ENCODE results near the gene DACH1.
A peak's percentile ranks its signal among the peaks of the same experiment; 100 is the strongest.
"Not testable (repeated sequence)": the region's sequence is repeated elsewhere in the genome, so short reads cannot be mapped to it uniquely, and the experiment has no call there.

The DACH1 gene

DNA sequence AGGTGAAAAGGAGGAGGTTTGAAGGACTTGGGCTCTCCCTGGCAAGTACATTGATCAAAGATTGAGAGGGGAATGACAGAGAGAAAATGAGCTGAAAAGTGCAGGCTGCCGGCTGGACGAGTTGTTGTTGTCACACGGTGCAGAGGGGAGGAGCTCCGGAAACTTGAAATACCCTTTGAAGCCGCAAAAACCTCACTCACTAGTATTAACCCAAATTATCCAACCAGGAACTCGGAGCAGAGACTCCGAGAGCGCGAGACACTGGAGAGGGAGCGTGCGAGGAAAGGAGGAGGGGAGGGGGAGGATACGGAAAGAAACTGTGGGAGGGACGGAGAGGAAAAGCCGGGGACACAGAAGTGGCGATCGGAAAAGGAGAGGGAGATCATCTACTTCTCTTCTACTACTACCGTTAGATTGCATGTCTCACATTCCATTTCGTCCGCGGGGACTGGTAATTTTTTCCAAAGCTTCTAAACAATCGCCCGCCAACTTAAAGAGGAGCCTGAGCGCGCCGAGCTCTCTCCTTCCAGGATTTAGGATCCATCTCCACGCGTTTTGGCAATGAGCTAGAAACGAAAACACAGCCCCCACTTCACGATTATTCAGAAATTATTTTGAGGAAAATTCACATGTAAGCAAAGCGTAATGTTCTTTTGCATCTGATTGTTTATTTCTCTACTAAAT is at the start of gene DACH1:
Gene DACH1 (minus strand): TSS at position 74 of the 684 bp plus-strand sequence.
- no peak for DNase-seq (ENCODE audit: low read depth)

GRCh38 chr13:71913717-71914116 is 46.7 kb upstream of the DACH1 start:
- DNase-seq (ENCODE audit: low read depth), result no peak

DNA sequence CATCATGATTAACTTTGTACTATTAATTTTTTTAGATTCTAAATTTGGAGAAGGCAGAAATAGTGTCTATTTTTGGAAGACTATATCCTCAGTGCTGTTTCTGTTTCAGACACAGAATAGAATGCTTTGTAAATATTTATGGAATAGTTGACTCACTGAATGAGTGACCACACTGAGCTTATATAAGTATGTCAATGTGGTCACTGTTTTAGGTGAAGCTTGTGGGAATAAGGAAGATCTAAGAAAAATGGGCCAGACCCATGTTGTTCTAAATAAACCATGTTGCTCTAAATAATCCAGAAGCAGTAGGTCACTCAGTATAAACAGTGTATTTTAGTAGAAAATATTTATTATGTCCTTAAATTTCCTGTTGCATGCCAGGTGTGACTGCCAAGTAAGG is 45.5 kb upstream of the DACH1 start:
- peak; percentile 1 for DNase-seq (ENCODE audit: low read depth)

DNA sequence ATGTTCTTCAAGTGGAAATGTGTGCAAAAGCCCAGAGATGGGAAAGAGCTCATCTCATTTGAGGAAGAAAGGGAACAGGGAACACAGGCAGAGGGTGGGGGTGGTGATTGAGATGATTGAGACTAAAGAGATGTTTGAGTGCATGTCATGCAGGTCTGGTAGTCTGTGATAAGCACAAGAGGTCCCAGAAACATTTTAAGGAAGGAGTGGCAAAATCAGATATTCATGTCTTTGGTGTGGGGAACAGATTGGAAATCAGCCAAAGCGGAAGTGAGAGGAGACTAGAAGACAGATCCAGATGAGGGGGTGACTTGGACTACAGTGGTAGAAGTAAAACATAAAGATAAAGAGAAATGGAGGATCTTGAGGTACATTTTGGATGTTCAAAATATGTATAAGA is 39.4 kb upstream of the DACH1 start:
- no peak for DNase-seq (ENCODE audit: low read depth)

- no peak for DNase-seq (ENCODE audit: low read depth)
Measured at GRCh38 chr13:71902676-71903075, 35.7 kb upstream of the DACH1 start.

DNA sequence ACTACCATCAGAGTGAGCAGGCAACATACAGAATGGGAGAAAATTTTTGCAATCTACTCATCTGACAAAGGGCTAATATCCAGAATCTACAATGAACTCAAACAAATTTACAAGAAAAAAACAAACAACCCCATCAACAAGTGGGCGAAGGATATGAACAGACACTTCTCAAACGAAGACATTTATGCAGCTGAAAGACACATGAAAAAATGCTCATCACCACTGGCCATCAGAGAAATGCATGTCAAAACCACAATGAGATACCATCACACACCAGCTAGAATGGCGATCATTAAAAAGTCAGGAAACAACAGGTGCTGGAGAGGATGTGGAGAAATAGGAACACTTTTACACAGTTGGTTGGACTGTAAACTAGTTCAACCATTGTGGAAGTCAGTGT is 26.5 kb upstream of the DACH1 start:
- DNase-seq (ENCODE audit: low read depth), result not testable (repeated sequence)

DNA sequence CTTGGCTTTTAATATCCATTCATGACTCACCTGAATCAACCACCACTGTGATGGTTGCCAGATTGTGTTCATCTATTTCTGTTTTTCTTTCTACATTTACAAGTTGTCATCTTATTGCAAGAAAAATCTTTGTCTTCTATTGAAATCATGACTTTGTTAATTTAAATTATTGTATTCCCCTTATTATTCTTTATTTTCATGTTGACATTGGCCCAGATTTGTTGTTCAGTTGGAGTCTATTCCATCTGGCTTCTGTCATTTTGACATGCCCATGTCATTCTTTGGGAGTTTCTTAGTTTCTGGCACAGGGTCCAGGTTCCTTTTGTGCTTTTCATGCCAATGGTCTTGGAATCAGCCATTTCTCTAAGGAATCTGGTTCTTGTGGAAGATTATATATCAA is 19.9 kb upstream of the DACH1 start:
- no peak for DNase-seq (ENCODE audit: low read depth)

- DNase-seq (ENCODE audit: low read depth), result no peak
Measured at GRCh38 chr13:71882120-71882519, 15.1 kb upstream of the DACH1 start.

DNA sequence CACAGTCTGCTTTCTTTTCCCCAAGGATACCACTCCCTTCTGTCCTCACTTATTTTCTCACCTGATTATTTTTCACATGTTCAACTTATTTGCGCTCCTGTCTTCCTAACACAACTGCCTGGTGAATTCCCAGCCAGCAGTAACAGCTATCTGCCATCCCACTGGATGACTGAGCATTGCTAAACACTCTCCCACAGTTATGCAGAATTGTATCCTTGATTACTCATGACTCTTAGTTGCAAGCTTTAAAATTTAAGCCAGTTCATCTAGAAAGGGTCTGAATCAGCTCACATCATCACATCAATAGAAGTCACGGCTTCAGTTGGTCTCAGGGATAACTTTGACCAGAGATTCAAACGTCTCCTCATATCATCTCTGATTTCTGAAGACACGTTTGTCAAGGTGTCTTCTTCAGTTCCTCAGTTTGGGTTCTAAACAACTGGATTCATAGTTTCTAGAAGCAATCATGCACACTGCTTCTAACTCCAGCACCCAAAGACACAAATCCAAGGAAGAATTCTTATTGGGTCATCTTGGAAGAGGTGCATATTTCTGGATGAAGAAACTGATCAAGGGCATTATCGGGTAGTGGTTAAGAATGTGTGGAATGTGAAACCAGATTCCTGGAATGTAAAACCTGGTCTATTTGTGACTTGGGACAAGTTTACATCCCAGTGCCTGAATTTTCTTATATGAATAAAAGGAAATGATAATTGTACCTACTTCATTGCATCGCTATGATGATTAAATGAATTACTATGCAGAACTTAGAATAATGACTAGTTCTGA is 13.9 kb upstream of the DACH1 start:
- DNase-seq (ENCODE audit: low read depth), result no peak

DNA sequence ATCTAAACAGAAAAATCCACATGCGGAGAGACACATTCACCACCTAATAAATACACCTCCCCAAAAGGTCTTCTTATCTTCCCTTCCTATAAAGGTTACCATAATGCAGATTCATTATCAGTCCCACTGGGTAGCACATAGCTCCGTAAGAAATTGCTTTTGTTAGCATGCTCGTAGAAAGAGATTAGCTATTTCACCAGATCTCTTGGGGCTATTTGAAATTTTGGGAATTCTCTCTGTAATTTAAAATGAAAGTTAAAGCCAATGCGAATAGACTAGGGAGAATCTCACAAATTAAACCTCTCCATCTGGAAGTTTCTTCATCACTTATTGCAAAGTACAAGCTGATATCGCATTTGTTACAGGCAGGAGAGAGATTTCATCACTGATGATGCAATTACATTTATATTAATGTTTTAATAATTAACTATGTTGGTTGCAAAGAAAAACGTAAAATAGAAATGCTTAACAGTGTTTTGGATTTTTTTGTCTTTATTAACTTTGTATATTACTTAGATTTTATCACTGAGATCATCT is 12.9 kb upstream of the DACH1 start:
- no peak for DNase-seq (ENCODE audit: low read depth)

GRCh38 chr13:71879129-71879535 is 12.1 kb upstream of the DACH1 start:
- DNase-seq (ENCODE audit: low read depth), result no peak

DNA sequence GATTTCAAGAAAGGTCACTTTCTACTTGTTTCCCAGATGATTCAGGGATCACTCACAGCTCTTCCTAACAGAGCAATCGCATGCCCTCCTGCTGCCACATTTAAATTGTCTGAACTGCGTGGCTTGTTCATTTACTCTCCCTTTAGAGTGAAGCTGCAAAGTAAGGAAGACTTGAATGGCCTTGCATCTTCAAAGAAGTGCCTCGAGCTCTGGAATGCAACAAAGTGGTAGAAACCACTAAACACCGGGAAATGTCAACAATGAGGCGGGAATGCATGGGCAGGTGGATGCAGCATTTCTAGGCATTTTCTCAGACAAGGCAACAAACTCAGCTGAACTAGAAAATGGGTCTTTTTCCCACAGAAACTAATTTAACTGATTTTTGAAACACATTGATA is 10.3 kb upstream of the DACH1 start:
- no peak for DNase-seq (ENCODE audit: low read depth)

- DNase-seq (ENCODE audit: low read depth), result no peak
Measured at GRCh38 chr13:71876648-71877255, 9.7 kb upstream of the DACH1 start.

- DNase-seq (ENCODE audit: low read depth), result no peak
Measured at GRCh38 chr13:71875823-71876222, 8.8 kb upstream of the DACH1 start.

DNA sequence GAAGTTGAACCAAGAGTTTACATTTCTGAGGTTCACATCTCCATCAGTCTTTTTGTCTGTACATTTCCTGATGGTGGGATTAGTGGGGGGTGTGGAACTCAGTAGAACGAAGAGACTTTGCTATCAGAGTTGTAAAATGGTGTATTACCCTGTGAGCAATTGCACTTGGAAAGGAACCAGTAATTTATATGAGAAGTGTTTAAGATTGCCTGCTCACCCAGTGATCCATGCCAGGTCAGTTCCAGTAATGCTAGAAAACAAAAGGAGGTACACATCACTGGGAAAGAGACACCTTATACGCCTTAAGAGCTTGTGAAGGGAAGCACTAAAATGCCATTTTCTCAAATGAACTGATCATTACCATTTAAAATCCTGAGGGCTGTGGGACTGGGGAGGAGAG is 7.5 kb upstream of the DACH1 start:
- no peak for DNase-seq (ENCODE audit: low read depth)

DNA sequence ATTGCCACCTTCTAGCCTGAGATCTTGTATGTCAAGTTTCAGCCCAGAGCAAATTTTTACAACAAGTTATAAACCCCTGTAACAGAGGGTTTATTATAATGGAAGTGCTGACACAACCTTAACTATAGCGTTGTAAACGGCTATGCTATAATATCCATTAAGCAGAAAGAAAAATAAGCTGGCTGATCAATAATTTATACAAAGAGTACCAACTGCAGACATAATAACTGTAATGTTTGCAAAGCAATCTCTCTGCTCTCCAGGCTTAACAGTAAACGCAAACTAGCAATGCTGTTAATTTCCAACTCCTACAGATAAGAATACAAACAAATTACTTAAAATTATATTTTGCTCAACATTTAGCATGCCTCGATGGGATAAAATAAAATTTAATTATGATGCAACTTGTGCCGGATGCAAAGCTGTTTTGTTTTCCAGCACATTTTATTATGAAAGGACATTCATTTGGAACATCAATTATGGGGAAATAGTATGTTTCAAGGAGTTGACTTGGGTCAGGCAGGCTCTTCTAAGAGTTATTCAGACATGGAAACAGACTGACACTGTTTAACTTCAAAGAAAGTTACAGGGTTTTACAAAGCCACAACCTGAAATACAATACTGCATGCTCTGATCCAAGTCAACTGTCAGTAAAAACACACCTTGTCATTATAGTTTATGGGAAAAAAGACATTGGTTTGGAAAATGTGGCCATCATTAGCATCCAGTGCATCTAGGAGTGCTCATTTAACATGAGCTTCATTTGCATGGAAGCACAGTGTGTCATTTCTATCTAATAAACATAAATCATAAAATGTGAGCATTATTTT is 6.6 kb upstream of the DACH1 start:
- DNase-seq (ENCODE audit: low read depth), result no peak

DNA sequence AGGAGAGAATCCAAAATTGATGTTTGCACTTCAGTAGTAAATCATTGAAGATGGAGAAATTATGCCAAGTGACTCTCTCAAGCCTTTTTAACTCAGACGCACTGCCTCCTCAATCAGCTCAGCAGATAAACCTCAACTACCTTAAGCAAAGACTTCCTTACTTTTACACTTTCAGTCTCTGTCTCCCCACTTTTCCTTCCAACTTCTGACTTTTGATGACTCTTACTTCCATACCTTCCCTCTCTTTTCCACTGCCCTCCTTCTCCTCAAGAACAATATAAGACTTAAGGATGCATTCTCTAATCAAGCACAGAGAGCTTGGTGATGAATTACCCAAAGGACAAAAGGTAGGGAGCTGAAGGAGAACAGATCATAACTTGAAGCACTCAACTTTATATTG is 4.8 kb upstream of the DACH1 start:
- DNase-seq (ENCODE audit: low read depth), result no peak

GRCh38 chr13:71871176-71871754 is 4.3 kb upstream of the DACH1 start:
- DNase-seq (ENCODE audit: low read depth), result no peak

- no peak for DNase-seq (ENCODE audit: low read depth)
Measured at GRCh38 chr13:71870100-71870499, 3.1 kb upstream of the DACH1 start.

GRCh38 chr13:71869274-71869673 is 2.3 kb upstream of the DACH1 start:
- no peak for DNase-seq (ENCODE audit: low read depth)

- DNase-seq (ENCODE audit: low read depth), result no peak
Measured at GRCh38 chr13:71866335-71867130, 471 bp downstream of the DACH1 start.

All from GM04504 (cell line).